T-cell (primary cell): ENCODE results near the gene KRTAP4-1. TPM values are rescaled to one million over a fixed set of nuclear protein-coding genes. Genes with fewer than 3 reads are reported as not detected.
"Not testable (repeated sequence)": the region's sequence is repeated elsewhere in the genome, so short reads cannot be mapped to it uniquely, and the experiment has no call there.

Source experiments
- ATAC-seq, 4 experiments: fragments of 200-7000 bp in 3 of 4; fragments of 150-1000 bp in 1 of 4; cut with Tn5 transposase; replicated peaks in 1 of 4; 1 replicate in 3 of 4; 2 replicates in 1 of 4; pipeline ENCODE4 v1.10.0; 2021; ENCODE audit warnings: moderate library complexity in 3 of 4, mild to moderate bottlenecking in 2 of 4, moderate number of reproducible peaks in 1 of 4
- CTCF ChIA-PET, 2 donors: fragments of 300-600 bp; sonication (Branson Sonifier 250); formaldehyde crosslinking; loops; one replicate each; lab custom pipeline; 2022; ENCODE audit warnings: antibody characterized with exemption in 2 of 2; lab: Charles Lee
- POLR2A ChIA-PET, 2 donors: fragments of 300-600 bp; sonication (Branson Sonifier 250); formaldehyde crosslinking; loops; one replicate each; lab custom pipeline; 2022; ENCODE audit warnings: antibody characterized with exemption in 2 of 2; lab: Charles Lee
- DNase-seq, 35 experiments: peaks; one replicate each; pipeline versions ENCODE4 v3.0.0 to v3.0.0-alpha.2; 2013 to 2023
- H3K27ac ChIP-seq: one replicate; pipeline ENCODE4 v1.5.1; 2013; ENCODE audit warnings: low read length
- H3K27me3 ChIP-seq, 2 experiments: replicated peaks in 1 of 2; 1 replicate in 1 of 2; 2 replicates in 1 of 2; pipeline versions ENCODE4 v1.6.1 to v1.7.0; 2013; ENCODE audit warnings: low read length in 1 of 2, mixed read lengths in 1 of 2; ENCODE audit not compliant: control insufficient read depth in 2 of 2, insufficient read depth in 2 of 2; ENCODE audit errors: extremely low read depth in 1 of 2
- H3K36me3 ChIP-seq, 2 donors: 1 replicate in 1 of 2; 2 replicates in 1 of 2; pipeline versions ENCODE4 v1.6.1 to v1.7.0; 2013; ENCODE audit warnings: low read length in 1 of 2; ENCODE audit not compliant: control insufficient read depth in 2 of 2, insufficient read depth in 1 of 2; ENCODE audit errors: extremely low read depth in 1 of 2
- H3K4me1 ChIP-seq, 2 experiments: 1 replicate in 1 of 2; 2 replicates in 1 of 2; pipeline versions ENCODE4 v1.6.1 to v1.7.0; 2013; ENCODE audit warnings: low read length in 2 of 2, mixed read lengths in 1 of 2; ENCODE audit not compliant: insufficient read depth in 2 of 2, control insufficient read depth in 1 of 2; ENCODE audit errors: extremely low read depth in 1 of 2
- H3K4me3 ChIP-seq, 2 donors: 1 replicate in 1 of 2; 2 replicates in 1 of 2; pipeline versions ENCODE4 v1.5.1 to v1.7.0; 2013; ENCODE audit warnings: mild to moderate bottlenecking in 2 of 2, low read length in 1 of 2, moderate library complexity in 1 of 2; ENCODE audit not compliant: control insufficient read depth in 1 of 2; ENCODE audit errors: extremely low read depth in 1 of 2
- H3K9me3 ChIP-seq: 2 replicates; pipeline ENCODE4 v1.7.0; 2013
- H3K27ac Mint-ChIP-seq, 2 donors: one replicate each; pipeline ENCODE4 v1.8.0; 2020 to 2021; ENCODE audit warnings: mild to moderate bottlenecking in 2 of 2, mixed read lengths in 2 of 2
- H3K27me3 Mint-ChIP-seq, 2 donors: one replicate each; pipeline ENCODE4 v1.8.0; 2021 to 2022; ENCODE audit warnings: mixed read lengths in 2 of 2
- H3K36me3 Mint-ChIP-seq: one replicate; pipeline ENCODE4 v1.8.0; 2021; ENCODE audit warnings: mixed read lengths
- H3K4me1 Mint-ChIP-seq, 3 donors: one replicate each; pipeline ENCODE4 v1.8.0; 2020 to 2022; ENCODE audit warnings: mixed read lengths in 3 of 3, mild to moderate bottlenecking in 1 of 3
- H3K4me3 Mint-ChIP-seq, 3 donors: one replicate each; pipeline ENCODE4 v1.8.0; 2020 to 2022; ENCODE audit warnings: mild to moderate bottlenecking in 3 of 3, mixed read lengths in 3 of 3, moderate library complexity in 3 of 3
- H3K9me3 Mint-ChIP-seq, 3 donors: one replicate each; pipeline ENCODE4 v1.8.0; 2020 to 2022; ENCODE audit warnings: mixed read lengths in 3 of 3
- WGBS: methylation state at CpG from one replicate; pipeline ENCODE4 v1.1.5; 2013; ENCODE audit warnings: missing lambda C conversion rate; ENCODE audit not compliant: insufficient coverage; 5-methylcytosine and 5-hydroxymethylcytosine counted together
- total RNA-seq, 35 experiments: library from RNA in 6 of 35; stranded (reverse) in 6 of 35; fragments of 120-200 nt in 1 of 35; gene quantifications; one replicate each; pipeline versions ENCODE4 v1.2.1 to v1.2.4 and lab custom pipeline; 2013 to 2026

Gene KRTAP4-1
- total RNA-seq, 5 donors from 2014 or later (not counting 1 experiment from before 2014, with no cell fraction given), result not detected

GRCh38 chr17:41190328-41190727 lies 5.6 kb upstream of the KRTAP4-1 start:
- no peaks in the 10 kb centered on the region for H3K4me1 ChIP-seq
- no peaks in the 10 kb centered on the region for H3K9me3 Mint-ChIP-seq
- no peaks in the 10 kb centered on the region for H3K36me3 Mint-ChIP-seq
- peaks cover 2 to 10% of the 10 kb centered on the region in 2 experiments for H3K27me3 ChIP-seq
- H3K4me1 Mint-ChIP-seq, result peaks cover 0 to 8% (median 0%) of the 10 kb centered on the region in 3 donors
- peaks cover 19 to 29% of the 10 kb centered on the region in 2 donors for H3K27me3 Mint-ChIP-seq
- CTCF ChIA-PET, result no interaction called here
- H3K4me3 Mint-ChIP-seq, result no peak overlapping the region
- H3K27ac ChIP-seq, result no peak overlapping the region
- POLR2A ChIA-PET, result no interaction called here
- no peaks in the 10 kb centered on the region for H3K36me3 ChIP-seq
- H3K27ac Mint-ChIP-seq, result no peak overlapping the region
- 94% methylated on average over 3 of the region's 3 CpGs for WGBS
- no peak overlapping the region for H3K4me3 ChIP-seq
- DNase-seq (no peak), ATAC-seq (no peak)
- no peaks in the 10 kb centered on the region for H3K9me3 ChIP-seq

DNA sequence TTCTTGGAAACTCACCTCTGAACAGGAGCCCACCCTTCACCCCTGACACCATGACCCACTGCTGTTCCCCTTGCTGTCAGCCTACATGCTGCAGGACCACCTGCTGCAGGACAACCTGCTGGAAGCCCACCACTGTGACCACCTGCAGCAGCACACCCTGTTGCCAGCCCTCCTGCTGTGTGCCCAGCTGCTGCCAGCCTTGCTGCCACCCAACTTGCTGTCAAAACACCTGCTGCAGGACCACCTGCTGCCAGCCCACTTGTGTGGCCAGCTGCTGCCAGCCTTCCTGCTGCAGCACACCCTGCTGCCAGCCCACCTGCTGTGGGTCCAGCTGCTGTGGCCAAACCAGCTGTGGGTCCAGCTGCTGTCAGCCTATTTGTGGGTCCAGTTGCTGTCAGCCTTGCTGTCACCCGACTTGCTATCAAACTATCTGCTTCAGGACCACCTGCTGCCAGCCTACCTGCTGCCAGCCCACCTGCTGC lies 5.2 kb upstream of the KRTAP4-1 start, which contains the start of gene KRTAP9-1:
Gene KRTAP9-1 (plus strand): TSS at position 51 of the 482 bp plus-strand sequence. CDS start 0 bp downstream, at position 51.
- H3K9me3 Mint-ChIP-seq, H3K4me3 Mint-ChIP-seq, CTCF ChIA-PET, POLR2A ChIA-PET, H3K27ac ChIP-seq, H3K27ac Mint-ChIP-seq, H3K9me3 ChIP-seq, DNase-seq, H3K4me1 ChIP-seq, H3K36me3 Mint-ChIP-seq, H3K36me3 ChIP-seq, H3K4me1 Mint-ChIP-seq, ATAC-seq, H3K4me3 ChIP-seq: not testable (repeated sequence)
- peaks cover 19 to 29% of the 10 kb centered on the region in 2 donors for H3K27me3 Mint-ChIP-seq
- peaks cover 2 to 10% of the 10 kb centered on the region in 2 experiments for H3K27me3 ChIP-seq
- WGBS, result 40% methylated on average over 1 of the region's 1 CpG

- ChIA-PET CTCF (no interaction called here), POLR2A (no interaction called here)
- no peak overlapping the region for H3K27ac ChIP-seq
- H3K36me3 Mint-ChIP-seq, result no peaks in the 10 kb centered on the region
- H3K9me3 Mint-ChIP-seq, result no peaks in the 10 kb centered on the region
- peaks cover 19 to 34% of the 10 kb centered on the region in 2 donors for H3K27me3 Mint-ChIP-seq
- ATAC-seq (no peak), DNase-seq (no peak)
- no peak overlapping the region for H3K27ac Mint-ChIP-seq
- 83% methylated on average over 2 of the region's 2 CpGs for WGBS
- no peak overlapping the region for H3K4me3 ChIP-seq
- no peaks in the 10 kb centered on the region for H3K9me3 ChIP-seq
- H3K36me3 ChIP-seq, result no peaks in the 10 kb centered on the region
- H3K4me1 ChIP-seq, result no peaks in the 10 kb centered on the region
- no peak overlapping the region for H3K4me3 Mint-ChIP-seq
- peaks cover 2 to 10% of the 10 kb centered on the region in 2 experiments for H3K27me3 ChIP-seq
- peaks cover 0 to 8% (median 0%) of the 10 kb centered on the region in 3 donors for H3K4me1 Mint-ChIP-seq
Measured at GRCh38 chr17:41186872-41187271, 2.2 kb upstream of the KRTAP4-1 start.

DNA sequence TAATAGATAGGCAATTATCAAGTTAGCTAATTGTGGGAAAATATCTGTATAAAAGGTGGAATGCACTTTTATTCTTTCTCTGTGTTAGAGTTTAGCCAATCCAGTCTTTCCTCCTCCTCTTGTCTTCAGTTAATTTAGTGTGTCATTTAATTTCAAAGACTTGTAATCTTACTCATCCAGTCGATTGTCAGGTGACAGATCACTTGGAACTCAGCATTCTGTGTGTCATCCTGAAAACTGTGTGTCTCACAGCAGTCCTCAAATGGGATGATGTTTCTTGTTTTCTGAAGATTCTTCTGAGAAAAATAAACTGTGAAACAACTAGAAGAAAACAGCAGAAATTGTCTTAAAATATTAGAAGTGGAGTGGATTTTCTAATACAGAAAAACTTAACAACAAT lies 290 bp upstream of the KRTAP4-1 start:
- H3K4me1 Mint-ChIP-seq, result peaks cover 0 to 1% (median 0%) of the 10 kb centered on the region in 3 donors
- Histone ChIP-seq H3K4me1 (no peaks in the 10 kb centered on the region), H3K36me3 (no peaks in the 10 kb centered on the region), H3K4me3 (no peak overlapping the region), H3K27me3 (peaks cover 2 to 5% of the 10 kb centered on the region in 2 experiments), H3K27ac (no peak overlapping the region), H3K9me3 (no peaks in the 10 kb centered on the region)
- H3K4me3 Mint-ChIP-seq, result no peak overlapping the region
- H3K27me3 Mint-ChIP-seq, result peaks cover 8 to 19% of the 10 kb centered on the region in 2 donors
- ChIA-PET CTCF (no interaction called here), POLR2A (no interaction called here)
- no CpG with 5 or more reads among the region's 1 CpG for WGBS
- ATAC-seq (no peak), DNase-seq (no peak)
- no peaks in the 10 kb centered on the region for H3K9me3 Mint-ChIP-seq
- no peak overlapping the region for H3K27ac Mint-ChIP-seq
- H3K36me3 Mint-ChIP-seq, result no peaks in the 10 kb centered on the region

DNA sequence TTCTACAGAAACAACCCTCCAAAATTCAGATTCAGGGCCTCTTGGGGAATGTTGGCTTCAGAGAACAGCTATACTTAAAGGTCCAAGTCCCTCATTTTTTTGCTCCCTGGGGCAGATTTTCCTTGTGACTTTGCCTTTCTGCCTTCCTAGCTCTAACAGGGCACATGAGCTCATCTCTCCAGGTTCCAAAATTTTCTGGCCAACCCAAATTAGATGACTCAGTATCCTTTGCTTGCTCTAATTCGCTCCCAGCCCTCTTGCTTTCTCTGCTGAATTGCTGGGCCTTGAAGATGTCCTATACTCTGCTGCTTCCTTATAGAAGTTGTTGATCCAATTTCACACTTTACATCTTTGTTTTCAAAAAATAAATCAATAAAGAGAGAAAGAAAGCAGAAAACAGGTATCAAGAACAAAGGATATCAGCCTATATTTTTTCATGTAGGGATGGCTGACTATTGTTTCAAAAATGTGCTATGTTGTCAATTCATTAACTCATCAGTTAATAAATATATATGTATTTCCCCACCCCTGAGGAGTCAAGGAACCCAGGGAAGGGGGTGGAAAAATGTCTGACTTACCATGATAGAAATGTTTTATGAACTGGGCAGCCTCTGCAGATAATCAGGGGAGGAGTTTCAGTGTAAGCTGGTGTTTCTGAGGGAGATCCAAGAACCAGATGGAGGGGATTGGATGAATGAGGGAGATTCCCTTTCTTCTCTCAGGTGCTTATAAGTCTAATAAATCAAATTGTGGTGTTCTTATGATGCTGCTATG lies 5.7 kb downstream of the KRTAP4-1 start:
- no peak overlapping the region for H3K27ac Mint-ChIP-seq

DNA sequence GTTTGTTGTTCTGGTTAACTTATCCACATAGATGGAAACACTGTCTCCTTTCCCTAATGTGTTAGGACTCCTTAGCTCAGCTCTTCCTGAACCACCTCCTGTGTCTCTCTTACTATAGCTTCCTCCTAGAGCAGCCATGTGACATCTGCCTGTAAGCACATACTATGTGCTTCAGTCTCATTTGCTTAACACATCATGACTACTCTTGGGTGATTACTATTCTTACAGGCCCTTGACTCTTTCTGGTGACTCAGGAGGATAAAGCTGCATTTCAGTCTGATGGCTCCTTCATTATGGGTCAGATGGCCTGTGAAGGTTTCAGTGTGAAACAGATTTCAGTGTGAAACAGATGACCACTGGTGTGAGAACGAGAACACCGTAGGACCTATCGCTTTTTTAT lies 6.4 kb downstream of the KRTAP4-1 start:
- WGBS, result 96% methylated on average over 3 of the region's 3 CpGs
- H3K9me3 ChIP-seq, result no peaks in the 10 kb centered on the region
- ATAC-seq (no peak), DNase-seq (no peak)
- H3K4me1 ChIP-seq, result no peaks in the 10 kb centered on the region
- peaks cover 0 to 5% (median 4%) of the 10 kb centered on the region in 3 donors for H3K4me1 Mint-ChIP-seq
- no peaks in the 10 kb centered on the region for H3K36me3 Mint-ChIP-seq
- CTCF ChIA-PET, result no interaction called here
- no peak overlapping the region for H3K4me3 ChIP-seq
- no peaks in the 10 kb centered on the region for H3K9me3 Mint-ChIP-seq
- no peak overlapping the region for H3K27ac ChIP-seq
- no peaks in the 10 kb centered on the region for H3K36me3 ChIP-seq
- no peak overlapping the region for H3K27ac Mint-ChIP-seq
- POLR2A ChIA-PET, result no interaction called here
- no peak overlapping the region for H3K4me3 Mint-ChIP-seq
- no peaks in the 10 kb centered on the region for H3K27me3 Mint-ChIP-seq
- H3K27me3 ChIP-seq, result peaks cover 0 to 4% of the 10 kb centered on the region in 2 experiments

More for the DNA sequence above, 5.7 kb downstream of the KRTAP4-1 start:
- Mint-ChIP-seq H3K4me3 (no peak overlapping the region), H3K4me1 (peaks cover 0 to 3% (median 0%) of the 10 kb centered on the region in 3 donors), H3K36me3 (no peaks in the 10 kb centered on the region), H3K27me3 (peaks cover 0 to under 1% of the 10 kb centered on the region in 2 donors), H3K9me3 (no peaks in the 10 kb centered on the region)
- peaks cover 0 to 4% of the 10 kb centered on the region in 2 experiments for H3K27me3 ChIP-seq
- WGBS, result 86% methylated on average over 1 of the region's 1 CpG
- DNase-seq, result no peak
- no peaks in the 10 kb centered on the region for H3K4me1 ChIP-seq
- H3K4me3 ChIP-seq, result no peak overlapping the region
- ATAC-seq, result no peak
- no peak overlapping the region for H3K27ac ChIP-seq
- ChIA-PET CTCF (no interaction called here), POLR2A (no interaction called here)
- no peaks in the 10 kb centered on the region for H3K36me3 ChIP-seq
- H3K9me3 ChIP-seq, result no peaks in the 10 kb centered on the region
